GM12892 (cell line): ENCODE data around the gene SORCS2.

ENCODE experiments used
- POLR2A ChIP-seq: IDR thresholded peaks from 2 replicates; pipeline ENCODE4 v1.6.1; 2011; ENCODE audit warnings: low read depth, low read length, control low read depth
- TAF1 ChIP-seq: IDR thresholded peaks from 2 replicates; pipeline ENCODE4 v1.6.1; 2011; ENCODE audit warnings: low read depth, mild to moderate bottlenecking, control low read depth, low read length, borderline replicate concordance

DNA sequence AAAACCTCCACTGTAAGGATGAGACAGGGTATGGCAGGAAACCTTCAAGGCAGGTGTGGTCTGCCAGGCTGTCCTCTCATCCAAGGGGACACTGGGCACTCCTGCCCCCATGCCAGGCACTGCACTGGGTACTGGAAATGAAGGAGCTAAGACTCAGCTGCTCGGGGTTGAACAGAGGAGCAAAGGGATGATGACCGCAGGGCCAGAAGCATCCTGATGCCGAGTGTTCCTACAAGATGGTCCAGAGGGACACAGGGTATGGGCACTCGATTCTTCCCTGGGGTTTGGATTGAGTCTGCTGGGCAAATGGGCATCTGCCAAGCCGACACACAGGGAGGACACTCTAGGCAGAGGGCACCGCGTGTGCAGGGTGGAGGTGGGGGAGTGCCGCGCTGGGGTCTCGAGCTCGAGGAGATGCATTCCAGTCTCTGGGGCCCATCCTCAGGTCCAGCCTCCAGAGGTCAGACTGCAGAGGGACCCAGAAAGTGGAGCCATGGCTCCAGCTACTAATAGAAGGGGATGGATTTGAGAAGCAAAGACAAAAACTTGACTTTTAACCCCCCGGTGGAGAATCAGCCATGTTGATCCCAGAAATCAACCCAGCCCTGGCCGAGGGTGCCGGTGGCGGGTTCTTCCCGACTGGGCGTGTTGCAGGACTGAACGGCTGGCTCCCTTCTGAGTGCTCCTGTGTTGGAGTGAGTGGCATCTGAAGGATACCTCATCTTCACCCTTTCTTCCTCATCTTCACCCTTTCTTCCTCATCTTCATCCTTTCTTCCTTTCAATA is 500.3 kb downstream of the SORCS2 start:
- TF ChIP-seq POLR2A: no peak
- TF ChIP-seq TAF1: no peak
